ENCODE data around the gene PLEKHA6. TPM values are rescaled to one million over a fixed set of nuclear protein-coding genes. Genes with fewer than 3 reads are reported as not detected.
A peak's percentile ranks its signal among the peaks of the same experiment; 100 is the strongest.

The PLEKHA6 gene
- total RNA-seq, 1 donor from 2014 or later = 1.5 TPM

- no peak for DNase-seq (ENCODE audit: low read depth in 2 of 2)
Measured at GRCh38 chr1:204286831-204287421, 72.8 kb downstream of the PLEKHA6 start.

- no peak for DNase-seq (ENCODE audit: low read depth in 2 of 2)
Measured at GRCh38 chr1:204286315-204286714, 73.4 kb downstream of the PLEKHA6 start.

GRCh38 chr1:204285436-204286305, 74.1 kb downstream of the PLEKHA6 start:
- DNase-seq (ENCODE audit: low read depth in 2 of 2) = no peak

GRCh38 chr1:204284929-204285328, 74.8 kb downstream of the PLEKHA6 start:
- no peak for DNase-seq (ENCODE audit: low read depth in 2 of 2)

- no peak for DNase-seq (ENCODE audit: low read depth in 2 of 2)
Measured at GRCh38 chr1:204283711-204284651, 75.7 kb downstream of the PLEKHA6 start.

GRCh38 chr1:204282761-204283221, 76.9 kb downstream of the PLEKHA6 start:
- DNase-seq (ENCODE audit: low read depth in 2 of 2) = no peak

- no peak for DNase-seq (ENCODE audit: low read depth in 2 of 2)
Measured at GRCh38 chr1:204280099-204280961, 79.4 kb downstream of the PLEKHA6 start.

GRCh38 chr1:204278958-204279357, 80.8 kb downstream of the PLEKHA6 start:
- no peak for DNase-seq (ENCODE audit: low read depth in 2 of 2)

- DNase-seq (ENCODE audit: low read depth in 2 of 2) = no peak
Measured at GRCh38 chr1:204278251-204278650, 81.5 kb downstream of the PLEKHA6 start.

GRCh38 chr1:204277563-204278219, 82.0 kb downstream of the PLEKHA6 start:
- no peak for DNase-seq (ENCODE audit: low read depth in 2 of 2)

GRCh38 chr1:204275695-204276370, 83.9 kb downstream of the PLEKHA6 start:
- DNase-seq (ENCODE audit: low read depth in 2 of 2) = no peak

- no peak for DNase-seq (ENCODE audit: low read depth in 2 of 2)
Measured at GRCh38 chr1:204274446-204274845, 85.3 kb downstream of the PLEKHA6 start.

- DNase-seq (ENCODE audit: low read depth in 2 of 2) = no peak
Measured at GRCh38 chr1:204272505-204272904, 87.2 kb downstream of the PLEKHA6 start.

GRCh38 chr1:204271970-204272369, 87.8 kb downstream of the PLEKHA6 start:
- DNase-seq (ENCODE audit: low read depth in 2 of 2) = no peak

- DNase-seq (ENCODE audit: low read depth in 2 of 2) = no peak
Measured at GRCh38 chr1:204268101-204268500, 91.6 kb downstream of the PLEKHA6 start.

GRCh38 chr1:204267191-204267601, 92.5 kb downstream of the PLEKHA6 start:
- DNase-seq (ENCODE audit: low read depth in 2 of 2) = no peak

GRCh38 chr1:204266504-204267034, 93.2 kb downstream of the PLEKHA6 start:
- DNase-seq (ENCODE audit: low read depth in 2 of 2) = no peak

GRCh38 chr1:204265665-204266064, 94.1 kb downstream of the PLEKHA6 start:
- DNase-seq (ENCODE audit: low read depth in 2 of 2) = no peak

- DNase-seq (ENCODE audit: low read depth in 2 of 2) = peak; percentile 33 to 68
Measured at GRCh38 chr1:204264805-204265204, 94.9 kb downstream of the PLEKHA6 start.
